ENCODE results near the gene MEP1B. TPM values are rescaled to one million over a fixed set of nuclear protein-coding genes. Genes with fewer than 3 reads are reported as not detected.

Gene MEP1B
- 1 to 10 TPM; 1.8 to 4.6 TPM for total RNA-seq

DNA sequence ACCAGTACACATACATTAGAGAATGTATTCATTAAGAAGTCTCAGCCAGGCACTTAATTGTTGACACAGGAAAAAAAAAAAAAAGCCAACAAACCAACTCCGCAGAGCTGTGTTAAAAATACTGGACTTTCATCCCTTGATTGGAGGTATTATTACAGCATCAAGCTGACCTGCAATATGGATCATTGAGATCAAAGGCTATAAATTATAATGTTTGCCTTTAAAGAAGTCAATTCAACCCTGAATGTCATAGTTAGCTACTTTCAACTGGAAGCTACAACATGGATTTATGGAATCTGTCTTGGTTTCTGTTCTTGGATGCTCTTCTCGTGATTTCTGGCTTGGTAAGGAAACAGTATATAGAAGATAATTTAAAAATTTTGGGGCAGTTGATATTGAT lies at the start of gene MEP1B:
Gene MEP1B (plus strand): TSS at position 250 of the 400 bp plus-strand sequence. CDS start 32 bp downstream, at position 282.
- TF ChIP-seq, protein P1, sequence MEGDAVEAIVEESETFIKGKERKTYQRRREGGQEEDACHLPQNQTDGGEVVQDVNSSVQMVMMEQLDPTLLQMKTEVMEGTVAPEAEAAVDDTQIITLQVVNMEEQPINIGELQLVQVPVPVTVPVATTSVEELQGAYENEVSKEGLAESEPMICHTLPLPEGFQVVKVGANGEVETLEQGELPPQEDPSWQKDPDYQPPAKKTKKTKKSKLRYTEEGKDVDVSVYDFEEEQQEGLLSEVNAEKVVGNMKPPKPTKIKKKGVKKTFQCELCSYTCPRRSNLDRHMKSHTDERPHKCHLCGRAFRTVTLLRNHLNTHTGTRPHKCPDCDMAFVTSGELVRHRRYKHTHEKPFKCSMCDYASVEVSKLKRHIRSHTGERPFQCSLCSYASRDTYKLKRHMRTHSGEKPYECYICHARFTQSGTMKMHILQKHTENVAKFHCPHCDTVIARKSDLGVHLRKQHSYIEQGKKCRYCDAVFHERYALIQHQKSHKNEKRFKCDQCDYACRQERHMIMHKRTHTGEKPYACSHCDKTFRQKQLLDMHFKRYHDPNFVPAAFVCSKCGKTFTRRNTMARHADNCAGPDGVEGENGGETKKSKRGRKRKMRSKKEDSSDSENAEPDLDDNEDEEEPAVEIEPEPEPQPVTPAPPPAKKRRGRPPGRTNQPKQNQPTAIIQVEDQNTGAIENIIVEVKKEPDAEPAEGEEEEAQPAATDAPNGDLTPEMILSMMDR (IDR thresholded peaks at IDR 0.05), result no peak
- no peak for DNase-seq
- Histone ChIP-seq H3K9ac (ENCODE audit: low read depth in 2 of 2, low read length in 2 of 2) (no peak within 1 kb of the TSS), H3K4me3 (no peak within 1 kb of the TSS), H3K27me3 (no peaks in the 10 kb centered on the region), H3K36me3 (no peaks in the 10 kb centered on the region), H3K27ac (no peak within 1 kb of the TSS), H3K9me3 (no peaks in the 10 kb centered on the region), H3K4me1 (no peaks in the 10 kb centered on the region)
- intact Hi-C loops (cut with DNase I), result no loop called here

GRCh38 chr18:32148185-32148870 lies 41.5 kb upstream of the MEP1B start:
- no peaks in the 10 kb centered on the region for H3K4me1 ChIP-seq
- H3K9me3 ChIP-seq, result no peaks in the 10 kb centered on the region
- DNase-seq, result no peak
- TF ChIP-seq, protein P1 (IDR thresholded peaks at IDR 0.05), result no peak
- H3K9ac ChIP-seq (ENCODE audit: low read depth in 2 of 2, low read length in 2 of 2), result no peak overlapping the region
- no peak overlapping the region for H3K4me3 ChIP-seq
- H3K27me3 ChIP-seq, result no peaks in the 10 kb centered on the region
- no peaks in the 10 kb centered on the region for H3K36me3 ChIP-seq
- no peak overlapping the region for H3K27ac ChIP-seq
- intact Hi-C loops (cut with DNase I), result no loop called here

GRCh38 chr18:32152705-32153448 lies 37.0 kb upstream of the MEP1B start:
- Histone ChIP-seq H3K9me3 (no peaks in the 10 kb centered on the region), H3K4me1 (no peaks in the 10 kb centered on the region), H3K36me3 (no peaks in the 10 kb centered on the region), H3K9ac (ENCODE audit: low read depth in 2 of 2, low read length in 2 of 2) (no peak overlapping the region), H3K27me3 (no peaks in the 10 kb centered on the region), H3K27ac (no peak overlapping the region), H3K4me3 (no peak overlapping the region)
- TF ChIP-seq, protein P1 (IDR thresholded peaks at IDR 0.05), result no peak
- intact Hi-C loops (cut with DNase I), result no loop called here
- no peak for DNase-seq

DNA sequence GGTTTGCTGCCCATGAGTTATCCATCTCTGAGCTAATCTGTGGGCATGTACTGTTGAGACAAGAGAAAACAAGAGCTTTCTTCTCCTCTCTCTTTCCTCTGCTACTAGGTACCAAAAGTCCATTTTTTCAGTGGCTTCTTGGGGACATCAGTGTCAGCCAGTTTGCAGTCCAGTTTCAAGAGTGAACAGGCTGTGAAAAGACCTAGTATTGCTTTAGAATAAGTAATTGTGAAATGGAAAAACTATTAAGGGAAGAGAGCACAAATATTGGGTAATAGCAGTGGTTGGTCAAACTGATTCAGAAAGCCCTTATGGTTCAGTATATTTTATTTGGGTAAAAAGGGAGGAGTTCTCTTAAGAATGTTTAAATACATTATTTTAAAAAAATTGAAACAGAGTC lies 33.0 kb upstream of the MEP1B start:
- no peak overlapping the region for H3K4me3 ChIP-seq
- no peaks in the 10 kb centered on the region for H3K9me3 ChIP-seq
- H3K4me1 ChIP-seq, result no peaks in the 10 kb centered on the region
- DNase-seq, result no peak
- intact Hi-C loops (cut with DNase I), result loop anchor here (5.0 kb wide), 2 partner anchors 110 to 315 kb away; partner anchors contain the start of gene GAREM1
- no peaks in the 10 kb centered on the region for H3K36me3 ChIP-seq
- TF ChIP-seq, protein P1 (IDR thresholded peaks at IDR 0.05), result no peak
- no peaks in the 10 kb centered on the region for H3K27me3 ChIP-seq
- no peak overlapping the region for H3K9ac ChIP-seq (ENCODE audit: low read depth in 2 of 2, low read length in 2 of 2)
- no peak overlapping the region for H3K27ac ChIP-seq

GRCh38 chr18:32157580-32157979 lies 32.3 kb upstream of the MEP1B start:
- TF ChIP-seq, protein P1 (IDR thresholded peaks at IDR 0.05), result no peak

More at GRCh38 chr18:32157580-32157979, 32.3 kb upstream of the MEP1B start:
- intact Hi-C loops (cut with DNase I), result loop anchor here (5.0 kb wide), 2 partner anchors 110 to 315 kb away; partner anchors contain the start of gene GAREM1
- Histone ChIP-seq H3K36me3 (no peaks in the 10 kb centered on the region), H3K27ac (no peak overlapping the region), H3K9me3 (no peaks in the 10 kb centered on the region), H3K9ac (ENCODE audit: low read depth in 2 of 2, low read length in 2 of 2) (no peak overlapping the region), H3K4me3 (no peak overlapping the region), H3K27me3 (no peaks in the 10 kb centered on the region), H3K4me1 (no peaks in the 10 kb centered on the region)
- DNase-seq, result no peak

All from colonic mucosa (tissue), 4 donors.